GM23338 (cell line): ENCODE results near the gene WNT4. TPM values are rescaled to one million over a fixed set of nuclear protein-coding genes. Genes with fewer than 3 reads are reported as not detected.

Experiments used
- ATAC-seq: fragments of 200-7000 bp; cut with Tn5 transposase; 3 replicates; pipeline ENCODE4 v1.9.1; 2020
- DNase-seq: peaks from one replicate; pipeline ENCODE4 v3.0.0-alpha.2; 2015; ENCODE audit warnings: low spot score
- H2AFZ ChIP-seq: fragments of 200-600 bp; sonication (generic); 2 replicates; pipeline ENCODE4 v1.8.0; 2016; ENCODE audit warnings: antibody characterized with exemption, mild to moderate bottlenecking, moderate library complexity
- H3F3A ChIP-seq: fragments of 200-600 bp; sonication (generic); replicated peaks from 2 replicates; pipeline ENCODE4 v1.8.0; 2017; ENCODE audit warnings: antibody characterized with exemption, mixed run types, low read depth
- H3K27ac ChIP-seq: fragments of 200-600 bp; sonication (generic); 2 replicates; pipeline ENCODE4 v1.6.1; 2016; ENCODE audit warnings: low read depth
- H3K27me3 ChIP-seq: fragments of 200-600 bp; sonication (generic); 2 replicates; pipeline ENCODE4 v1.8.0; 2016; ENCODE audit warnings: mild to moderate bottlenecking, mixed run types, moderate library complexity; ENCODE audit not compliant: insufficient read depth
- H3K36me3 ChIP-seq: fragments of 200-600 bp; sonication (generic); 2 replicates; pipeline ENCODE4 v1.8.0; 2016; ENCODE audit warnings: mild to moderate bottlenecking; ENCODE audit not compliant: insufficient read depth
- H3K4me1 ChIP-seq: fragments of 200-600 bp; sonication (generic); 2 replicates; pipeline ENCODE4 v1.8.0; 2016; ENCODE audit warnings: mild to moderate bottlenecking, moderate library complexity; ENCODE audit not compliant: insufficient read depth
- H3K4me2 ChIP-seq: fragments of 200-600 bp; sonication (generic); 2 replicates; pipeline ENCODE4 v1.7.1; 2017; ENCODE audit warnings: mixed run types
- H3K4me3 ChIP-seq: fragments of 200-600 bp; sonication (generic); 2 replicates; pipeline ENCODE4 v1.6.1; 2016; ENCODE audit warnings: mixed run types
- H3K79me2 ChIP-seq: fragments of 200-600 bp; sonication (generic); replicated peaks from 2 replicates; pipeline ENCODE4 v1.8.0; 2017; ENCODE audit warnings: mild to moderate bottlenecking; ENCODE audit not compliant: insufficient read depth
- H3K9me2 ChIP-seq: fragments of 200-600 bp; sonication (generic); 2 replicates; pipeline ENCODE4 v1.8.0; 2017; ENCODE audit not compliant: insufficient read depth
- H4K20me1 ChIP-seq: fragments of 200-600 bp; sonication (generic); replicated peaks from 2 replicates; pipeline ENCODE4 v1.8.0; 2017; ENCODE audit warnings: mild to moderate bottlenecking; ENCODE audit not compliant: insufficient read depth
- H3K27ac Mint-ChIP-seq: 2 replicates; pipeline ENCODE4 v1.8.0; 2020; ENCODE audit warnings: inconsistent platforms, mild to moderate bottlenecking, moderate library complexity, mixed read lengths
- H3K27me3 Mint-ChIP-seq: 3 replicates; pipeline ENCODE4 v1.8.0; 2022; ENCODE audit warnings: low read depth, mild to moderate bottlenecking, moderate library complexity, mixed read lengths, inconsistent platforms; ENCODE audit not compliant: insufficient read depth, poor library complexity
- H3K36me3 Mint-ChIP-seq: 3 replicates; pipeline ENCODE4 v1.8.0; 2021; ENCODE audit warnings: low read depth, mild to moderate bottlenecking, inconsistent platforms, moderate library complexity, mixed read lengths
- H3K4me1 Mint-ChIP-seq: 3 replicates; pipeline ENCODE4 v1.8.0; 2020; ENCODE audit warnings: mild to moderate bottlenecking, inconsistent platforms, mixed read lengths
- H3K4me3 Mint-ChIP-seq: 3 replicates; pipeline ENCODE4 v1.8.0; 2021; ENCODE audit warnings: moderate library complexity, mild to moderate bottlenecking, inconsistent platforms, mixed read lengths
- H3K9me3 Mint-ChIP-seq: 3 replicates; pipeline ENCODE4 v1.8.0; 2020; ENCODE audit warnings: moderate library complexity, mild to moderate bottlenecking, inconsistent platforms, mixed read lengths
- CREB1 ChIP-seq: fragments of 250-450 bp; sonication (Bioruptor Pico); IDR thresholded peaks from 2 replicates; pipeline ENCODE4 v1.5.0; 2020; ENCODE audit warnings: low read depth, mild to moderate bottlenecking, moderate library complexity
- EZH2phosphoT487 ChIP-seq: fragments of 200-600 bp; sonication (generic); IDR thresholded peaks from one replicate; pipeline ENCODE4 v1.8.1; 2018; ENCODE audit warnings: antibody characterized with exemption; ENCODE audit not compliant: unreplicated experiment
- JUNB ChIP-seq: IDR thresholded peaks from one replicate; pipeline ENCODE4 v1.6.1; 2016; ENCODE audit warnings: antibody characterized with exemption; ENCODE audit not compliant: unreplicated experiment
- POLR2AphosphoS5 ChIP-seq: IDR thresholded peaks from 2 replicates; pipeline ENCODE4 v1.6.1; 2016; ENCODE audit warnings: antibody characterized with exemption, low read depth
- STAT1 ChIP-seq: IDR thresholded peaks from one replicate; pipeline ENCODE4 v1.6.1; 2016; ENCODE audit warnings: antibody characterized with exemption; ENCODE audit not compliant: unreplicated experiment
- ZNF331 ChIP-seq: fragments of 250-450 bp; sonication (Bioruptor Pico); IDR thresholded peaks from 2 replicates; pipeline ENCODE4 v1.5.0; 2020; ENCODE audit warnings: low read depth, mild to moderate bottlenecking, moderate library complexity
- polyA plus RNA-seq: library from polyadenylated mRNA; unstranded; fragments of >200 nt; fragmentation: Nextera tagmentation; extraction: Ambion mirVana; gene quantifications from 2 replicates; pipeline ENCODE4 v1.2.1, GENCODE V29; 2016
- total RNA-seq: library from RNA; depleted of rRNA; stranded (reverse); fragments of >200 nt; shearing (Covaris generic); gene quantifications from 2 replicates; pipeline ENCODE4 v1.2.3, GENCODE V29; 2014
- TF ChIP-seq, protein P1 (sequence below): fragments of 250-450 bp; sonication (Bioruptor Pico); IDR thresholded peaks from 2 replicates; pipeline ENCODE4 v1.5.0; 2020; ENCODE audit warnings: mild to moderate bottlenecking, moderate library complexity
- TF ChIP-seq, protein P2 (sequence below): IDR thresholded peaks from 2 replicates; pipeline ENCODE4 v1.6.1; 2016; ENCODE audit warnings: antibody characterized with exemption

Gene WNT4
- total and polyA plus RNA-seq, 2 experiments from 2014 or later = 0.59 to 0.79 TPM

DNA sequence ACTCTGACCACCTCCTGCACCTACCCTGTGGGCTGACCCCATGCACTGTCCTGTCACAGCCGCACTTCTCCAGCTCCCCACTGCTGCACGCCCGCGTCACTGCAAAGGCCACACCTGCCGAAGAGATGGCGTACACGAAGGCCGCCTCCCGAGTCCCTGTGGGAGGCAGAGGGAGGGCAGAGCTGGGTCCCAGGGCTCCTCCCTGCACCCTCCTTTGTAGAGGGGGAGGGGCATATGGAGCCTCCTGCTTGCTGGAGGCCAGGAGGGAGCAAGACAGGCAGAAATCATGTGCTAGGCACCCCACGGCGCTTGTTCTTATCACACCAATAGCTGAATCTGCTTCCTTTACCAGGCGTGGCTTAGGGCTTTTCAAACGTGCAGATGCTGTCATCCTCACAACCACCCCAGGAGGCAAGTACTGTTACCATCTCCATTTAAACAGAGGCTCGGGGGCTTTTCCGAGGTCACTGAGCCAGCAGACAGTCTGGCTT is 21.4 kb downstream of the WNT4 start:
- TF ChIP-seq CREB1 (CRISPR knock-in tag) = no peak
- H3K79me2 ChIP-seq = no peaks in the 10 kb centered on the region
- H3K36me3 Mint-ChIP-seq = no peaks in the 10 kb centered on the region
- no peaks in the 10 kb centered on the region for H3F3A ChIP-seq
- H3K9me2 ChIP-seq = no peaks in the 10 kb centered on the region
- peaks cover 14% of the 10 kb centered on the region for H3K27me3 Mint-ChIP-seq
- no peak overlapping the region for H3K27ac Mint-ChIP-seq
- peaks cover 8% of the 10 kb centered on the region; the same call in 1 of the 2 replicates for H3K4me1 ChIP-seq
- peak; percentile 68 for ATAC-seq
- no peak overlapping the region for H2AFZ ChIP-seq
- H3K4me2 ChIP-seq = no peak overlapping the region; the same call in 1 of the 2 replicates
- no peak overlapping the region for H3K4me3 Mint-ChIP-seq
- H3K27me3 ChIP-seq = no peaks in the 10 kb centered on the region
- H3K4me1 Mint-ChIP-seq = peaks cover 29% of the 10 kb centered on the region
- H3K9me3 Mint-ChIP-seq = no peaks in the 10 kb centered on the region
- peak overlapping the region; percentile 59; the same call in 1 of the 2 replicates for H3K27ac ChIP-seq
- no peaks in the 10 kb centered on the region for H3K36me3 ChIP-seq
- 0 out of 2 replicates have a peak, but pooled peaks cover 6% of the 10 kb centered on the region for H4K20me1 ChIP-seq
- DNase-seq = peak; percentile 50
- H3K4me3 ChIP-seq = no peak overlapping the region

DNA sequence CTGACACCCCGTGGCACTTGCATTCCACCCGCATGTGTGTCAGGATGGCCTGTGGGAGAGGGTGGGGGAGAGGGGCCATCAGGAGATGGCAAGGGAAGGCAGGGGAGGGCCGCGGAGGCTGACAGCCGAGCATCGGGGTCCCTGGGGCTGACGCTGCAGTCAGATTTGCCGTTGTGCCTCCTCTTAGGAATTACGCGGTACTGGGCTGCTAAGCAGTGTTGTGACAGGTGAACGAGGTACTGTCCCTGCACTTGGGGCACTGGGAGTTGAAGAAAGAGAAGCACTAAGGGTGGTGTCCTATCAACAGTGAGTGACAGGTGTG is 22.5 kb downstream of the WNT4 start:
- Mint-ChIP-seq H3K4me3 (no peak overlapping the region), H3K27me3 (peaks cover 15% of the 10 kb centered on the region), H3K36me3 (no peaks in the 10 kb centered on the region), H3K9me3 (no peaks in the 10 kb centered on the region), H3K27ac (no peak overlapping the region), H3K4me1 (peaks cover 40% of the 10 kb centered on the region)
- no peak for DNase-seq
- Histone ChIP-seq H2AFZ (no peak overlapping the region), H3K9me2 (no peaks in the 10 kb centered on the region), H3K27me3 (no peaks in the 10 kb centered on the region), H3K27ac (no peak overlapping the region), H3K79me2 (0 out of 2 replicates have a peak, but pooled peaks cover 4% of the 10 kb centered on the region), H3K36me3 (no peaks in the 10 kb centered on the region), H3F3A (no peaks in the 10 kb centered on the region), H4K20me1 (0 out of 2 replicates have a peak, but pooled peaks cover 11% of the 10 kb centered on the region), H3K4me1 (peaks cover 8% of the 10 kb centered on the region; the same call in 1 of the 2 replicates), H3K4me3 (no peak overlapping the region), H3K4me2 (no peak overlapping the region)
- ATAC-seq = no peak
- TF ChIP-seq CREB1 (CRISPR knock-in tag) (no peak), JUNB (no peak), ZNF331 (CRISPR knock-in tag) (no peak), STAT1 (no peak), EZH2phosphoT487 (no peak), POLR2AphosphoS5 (no peak)
- TF ChIP-seq, protein P1, sequence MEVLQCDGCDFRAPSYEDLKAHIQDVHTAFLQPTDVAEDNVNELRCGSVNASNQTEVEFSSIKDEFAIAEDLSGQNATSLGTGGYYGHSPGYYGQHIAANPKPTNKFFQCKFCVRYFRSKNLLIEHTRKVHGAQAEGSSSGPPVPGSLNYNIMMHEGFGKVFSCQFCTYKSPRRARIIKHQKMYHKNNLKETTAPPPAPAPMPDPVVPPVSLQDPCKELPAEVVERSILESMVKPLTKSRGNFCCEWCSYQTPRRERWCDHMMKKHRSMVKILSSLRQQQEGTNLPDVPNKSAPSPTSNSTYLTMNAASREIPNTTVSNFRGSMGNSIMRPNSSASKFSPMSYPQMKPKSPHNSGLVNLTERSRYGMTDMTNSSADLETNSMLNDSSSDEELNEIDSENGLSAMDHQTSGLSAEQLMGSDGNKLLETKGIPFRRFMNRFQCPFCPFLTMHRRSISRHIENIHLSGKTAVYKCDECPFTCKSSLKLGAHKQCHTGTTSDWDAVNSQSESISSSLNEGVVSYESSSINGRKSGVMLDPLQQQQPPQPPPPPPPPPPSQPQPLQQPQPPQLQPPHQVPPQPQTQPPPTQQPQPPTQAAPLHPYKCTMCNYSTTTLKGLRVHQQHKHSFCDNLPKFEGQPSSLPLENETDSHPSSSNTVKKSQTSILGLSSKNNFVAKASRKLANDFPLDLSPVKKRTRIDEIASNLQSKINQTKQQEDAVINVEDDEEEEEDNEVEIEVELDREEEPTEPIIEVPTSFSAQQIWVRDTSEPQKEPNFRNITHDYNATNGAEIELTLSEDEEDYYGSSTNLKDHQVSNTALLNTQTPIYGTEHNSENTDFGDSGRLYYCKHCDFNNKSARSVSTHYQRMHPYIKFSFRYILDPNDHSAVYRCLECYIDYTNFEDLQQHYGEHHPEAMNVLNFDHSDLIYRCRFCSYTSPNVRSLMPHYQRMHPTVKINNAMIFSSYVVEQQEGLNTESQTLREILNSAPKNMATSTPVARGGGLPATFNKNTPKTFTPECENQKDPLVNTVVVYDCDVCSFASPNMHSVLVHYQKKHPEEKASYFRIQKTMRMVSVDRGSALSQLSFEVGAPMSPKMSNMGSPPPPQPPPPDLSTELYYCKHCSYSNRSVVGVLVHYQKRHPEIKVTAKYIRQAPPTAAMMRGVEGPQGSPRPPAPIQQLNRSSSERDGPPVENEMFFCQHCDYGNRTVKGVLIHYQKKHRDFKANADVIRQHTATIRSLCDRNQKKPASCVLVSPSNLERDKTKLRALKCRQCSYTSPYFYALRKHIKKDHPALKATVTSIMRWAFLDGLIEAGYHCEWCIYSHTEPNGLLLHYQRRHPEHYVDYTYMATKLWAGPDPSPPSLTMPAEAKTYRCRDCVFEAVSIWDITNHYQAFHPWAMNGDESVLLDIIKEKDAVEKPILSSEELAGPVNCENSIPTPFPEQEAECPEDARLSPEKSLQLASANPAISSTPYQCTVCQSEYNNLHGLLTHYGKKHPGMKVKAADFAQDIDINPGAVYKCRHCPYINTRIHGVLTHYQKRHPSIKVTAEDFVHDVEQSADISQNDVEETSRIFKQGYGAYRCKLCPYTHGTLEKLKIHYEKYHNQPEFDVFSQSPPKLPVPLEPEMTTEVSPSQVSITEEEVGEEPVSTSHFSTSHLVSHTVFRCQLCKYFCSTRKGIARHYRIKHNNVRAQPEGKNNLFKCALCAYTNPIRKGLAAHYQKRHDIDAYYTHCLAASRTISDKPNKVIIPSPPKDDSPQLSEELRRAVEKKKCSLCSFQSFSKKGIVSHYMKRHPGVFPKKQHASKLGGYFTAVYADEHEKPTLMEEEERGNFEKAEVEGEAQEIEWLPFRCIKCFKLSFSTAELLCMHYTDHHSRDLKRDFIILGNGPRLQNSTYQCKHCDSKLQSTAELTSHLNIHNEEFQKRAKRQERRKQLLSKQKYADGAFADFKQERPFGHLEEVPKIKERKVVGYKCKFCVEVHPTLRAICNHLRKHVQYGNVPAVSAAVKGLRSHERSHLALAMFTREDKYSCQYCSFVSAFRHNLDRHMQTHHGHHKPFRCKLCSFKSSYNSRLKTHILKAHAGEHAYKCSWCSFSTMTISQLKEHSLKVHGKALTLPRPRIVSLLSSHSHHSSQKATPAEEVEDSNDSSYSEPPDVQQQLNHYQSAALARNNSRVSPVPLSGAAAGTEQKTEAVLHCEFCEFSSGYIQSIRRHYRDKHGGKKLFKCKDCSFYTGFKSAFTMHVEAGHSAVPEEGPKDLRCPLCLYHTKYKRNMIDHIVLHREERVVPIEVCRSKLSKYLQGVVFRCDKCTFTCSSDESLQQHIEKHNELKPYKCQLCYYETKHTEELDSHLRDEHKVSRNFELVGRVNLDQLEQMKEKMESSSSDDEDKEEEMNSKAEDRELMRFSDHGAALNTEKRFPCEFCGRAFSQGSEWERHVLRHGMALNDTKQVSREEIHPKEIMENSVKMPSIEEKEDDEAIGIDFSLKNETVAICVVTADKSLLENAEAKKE (CRISPR knock-in tag) = no peak
- TF ChIP-seq, protein P2, sequence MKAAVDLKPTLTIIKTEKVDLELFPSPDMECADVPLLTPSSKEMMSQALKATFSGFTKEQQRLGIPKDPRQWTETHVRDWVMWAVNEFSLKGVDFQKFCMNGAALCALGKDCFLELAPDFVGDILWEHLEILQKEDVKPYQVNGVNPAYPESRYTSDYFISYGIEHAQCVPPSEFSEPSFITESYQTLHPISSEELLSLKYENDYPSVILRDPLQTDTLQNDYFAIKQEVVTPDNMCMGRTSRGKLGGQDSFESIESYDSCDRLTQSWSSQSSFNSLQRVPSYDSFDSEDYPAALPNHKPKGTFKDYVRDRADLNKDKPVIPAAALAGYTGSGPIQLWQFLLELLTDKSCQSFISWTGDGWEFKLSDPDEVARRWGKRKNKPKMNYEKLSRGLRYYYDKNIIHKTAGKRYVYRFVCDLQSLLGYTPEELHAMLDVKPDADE = no peak
